ENCODE results near the gene CACNA2D3.

The CACNA2D3 gene

DNA sequence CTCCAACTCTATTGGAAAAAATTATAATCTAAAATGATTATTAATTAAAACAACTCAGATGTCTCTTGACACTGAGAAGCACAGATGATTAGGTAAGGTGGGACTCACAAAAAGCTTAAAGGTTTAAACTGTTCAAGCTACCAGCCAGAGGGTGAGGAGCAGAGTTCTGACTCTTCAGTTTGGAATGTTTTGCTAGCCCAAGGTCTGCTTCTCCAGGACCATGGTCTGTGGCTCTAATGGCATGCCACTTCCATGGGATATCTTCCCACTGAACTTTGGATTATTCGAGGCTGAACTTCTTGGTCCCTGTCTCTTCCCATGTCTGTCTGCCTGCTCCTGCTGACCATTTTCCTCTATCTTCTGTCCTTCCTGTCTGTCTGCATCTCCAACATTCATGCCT, 49.2 kb downstream of the CACNA2D3 start:
- no peak for DNase-seq (ENCODE audit: low spot score)

GRCh38 chr3:54171951-54172350, 49.6 kb downstream of the CACNA2D3 start:
- DNase-seq (ENCODE audit: low spot score), result no peak

DNA sequence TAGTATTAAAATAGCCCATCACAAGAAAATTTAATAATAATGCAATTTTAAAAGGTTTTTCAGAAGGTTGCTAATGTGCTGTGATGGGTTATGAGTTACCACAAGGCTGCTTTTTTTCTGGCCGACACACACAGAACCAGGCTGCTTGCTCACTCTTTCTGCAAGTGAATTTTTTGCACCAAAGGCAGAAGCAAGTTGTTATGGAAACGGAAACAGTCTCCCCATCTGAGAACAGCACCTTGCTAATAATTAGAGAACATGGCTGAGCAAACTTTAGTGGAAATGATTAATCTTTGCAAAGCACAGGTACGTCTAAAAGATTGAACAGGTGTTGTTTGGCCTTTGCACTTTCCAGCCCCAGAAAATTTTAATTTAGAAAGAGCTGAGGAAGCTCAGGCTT, 51.0 kb downstream of the CACNA2D3 start:
- no peak for DNase-seq (ENCODE audit: low spot score)

DNA sequence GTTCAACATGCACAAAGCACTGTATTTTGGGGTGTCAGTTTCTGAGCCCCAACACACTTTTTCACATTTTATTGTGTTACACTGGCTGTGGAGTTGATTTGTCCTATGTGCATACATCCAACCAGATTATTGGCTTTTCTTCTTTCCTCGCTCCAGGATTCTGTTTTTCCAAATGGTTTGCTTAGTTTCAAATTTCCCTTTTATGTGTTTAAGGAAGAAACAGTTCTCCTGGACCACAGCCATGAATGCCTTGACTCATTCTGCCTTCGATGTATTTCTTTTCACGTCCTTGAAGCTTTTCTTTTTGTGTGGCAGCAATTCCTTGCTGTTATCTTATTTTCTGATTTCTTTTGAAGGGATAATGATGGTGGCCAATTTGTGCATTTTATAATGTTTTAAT, 53.8 kb downstream of the CACNA2D3 start:
- DNase-seq (ENCODE audit: low spot score), result no peak

- no peak for DNase-seq (ENCODE audit: low spot score)
Measured at GRCh38 chr3:54177816-54178215, 55.5 kb downstream of the CACNA2D3 start.

DNA sequence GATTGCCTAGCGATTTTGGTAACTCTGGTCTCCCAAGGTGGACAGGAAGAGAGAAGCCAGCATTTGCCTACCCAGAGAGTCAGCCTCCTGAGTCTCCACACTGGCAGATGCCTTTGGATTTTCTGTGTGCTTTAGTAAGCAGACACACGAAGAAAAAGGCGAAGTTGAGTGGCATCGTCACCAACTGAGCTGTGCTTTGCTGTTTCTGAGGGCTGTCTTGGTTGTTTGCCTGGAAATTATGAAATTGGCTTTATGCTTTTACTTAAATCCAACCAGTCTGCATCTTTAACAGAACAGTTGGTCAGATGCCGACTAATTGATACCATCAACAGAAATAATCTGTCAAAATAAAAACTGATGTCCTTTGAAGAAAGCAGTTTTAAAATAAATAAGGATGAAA, 56.0 kb downstream of the CACNA2D3 start:
- no peak for DNase-seq (ENCODE audit: low spot score)

DNA sequence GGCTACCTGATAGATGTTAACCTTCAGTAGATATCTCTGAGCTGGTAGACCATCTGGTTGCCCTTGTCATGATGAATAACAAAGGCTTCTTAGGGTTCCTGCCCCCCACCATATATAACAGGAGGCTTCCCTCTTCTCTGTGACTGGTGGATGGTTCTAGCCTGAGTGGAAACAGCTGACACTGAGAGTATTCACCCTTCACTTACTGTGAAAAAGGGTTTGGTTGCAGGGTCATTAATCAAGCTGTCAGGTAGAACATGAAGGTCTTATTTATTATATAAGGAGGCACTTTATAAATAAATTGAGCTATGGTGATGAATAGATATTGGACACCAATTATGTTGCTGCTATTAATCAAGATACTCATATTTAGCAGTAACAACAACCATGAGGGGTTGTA, 58.6 kb downstream of the CACNA2D3 start:
- no peak for DNase-seq (ENCODE audit: low spot score)

DNA sequence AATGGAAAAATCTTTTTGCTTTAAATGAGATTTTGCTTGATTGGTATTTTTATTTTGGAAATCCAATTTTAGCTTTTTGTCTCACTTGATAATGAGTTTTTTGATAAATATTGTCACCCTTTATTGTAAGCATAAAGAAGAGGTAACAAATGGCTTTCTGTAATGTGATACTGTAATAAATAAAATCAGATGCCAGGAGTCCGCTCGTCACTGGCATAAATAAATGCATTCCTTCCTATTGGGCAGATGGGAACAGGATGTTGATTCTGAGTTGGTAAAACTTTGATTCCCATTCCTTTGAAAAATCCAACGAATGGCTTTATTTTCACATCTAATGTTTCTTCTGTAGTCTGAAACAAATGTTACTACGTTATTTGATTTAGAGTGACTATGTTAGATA, 59.9 kb downstream of the CACNA2D3 start:
- no peak for DNase-seq (ENCODE audit: low spot score)

DNA sequence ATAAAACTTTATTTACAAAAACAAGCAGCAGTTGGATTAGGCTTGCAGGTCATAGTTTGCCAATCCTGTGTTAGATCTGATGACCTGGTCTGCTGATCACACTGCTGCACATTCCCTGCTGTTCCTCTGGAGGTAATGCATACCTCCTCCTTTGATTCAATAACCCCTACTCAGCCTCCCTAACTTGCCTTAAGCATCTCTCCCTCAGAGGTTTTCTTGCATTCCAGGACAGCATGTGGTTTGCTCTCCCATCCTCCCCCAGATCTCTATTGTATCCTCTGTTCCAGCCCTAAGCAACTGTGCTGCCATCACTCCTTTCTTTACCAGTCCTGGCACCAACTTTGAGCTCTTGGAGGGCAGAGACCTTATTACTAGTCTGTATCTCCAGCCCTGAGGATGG, 63.4 kb downstream of the CACNA2D3 start:
- DNase-seq (ENCODE audit: low spot score), result no peak

DNA sequence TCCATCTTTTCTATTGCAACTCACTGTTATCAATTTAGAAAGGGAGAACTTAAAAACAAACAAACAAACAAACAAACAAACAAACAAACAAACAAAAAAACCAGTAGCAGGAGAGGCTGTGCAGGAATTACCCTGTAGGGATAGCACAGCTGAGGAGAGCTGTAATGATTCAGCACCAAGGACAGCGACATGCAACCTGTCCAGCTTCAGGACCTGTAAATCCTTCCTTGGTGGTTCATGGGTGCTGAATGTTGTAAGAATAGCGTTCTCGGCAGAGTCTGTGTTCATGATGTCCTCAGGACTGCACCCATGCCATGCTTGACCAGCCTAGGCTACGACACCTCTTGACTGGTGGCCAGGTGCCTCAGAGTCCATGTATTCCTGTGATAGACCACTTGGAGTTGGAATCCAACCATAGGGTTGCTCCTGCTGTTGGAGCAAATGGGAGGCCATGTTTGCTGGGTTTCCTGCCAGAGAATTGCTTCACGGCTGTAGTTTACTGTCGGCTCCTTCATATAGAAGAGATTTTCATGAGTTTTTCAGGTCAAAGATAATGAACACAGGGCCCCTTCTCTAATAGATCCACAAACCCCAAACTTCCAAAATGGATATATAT, 65.9 kb downstream of the CACNA2D3 start:
- DNase-seq (ENCODE audit: low spot score), result peak; percentile 33

DNA sequence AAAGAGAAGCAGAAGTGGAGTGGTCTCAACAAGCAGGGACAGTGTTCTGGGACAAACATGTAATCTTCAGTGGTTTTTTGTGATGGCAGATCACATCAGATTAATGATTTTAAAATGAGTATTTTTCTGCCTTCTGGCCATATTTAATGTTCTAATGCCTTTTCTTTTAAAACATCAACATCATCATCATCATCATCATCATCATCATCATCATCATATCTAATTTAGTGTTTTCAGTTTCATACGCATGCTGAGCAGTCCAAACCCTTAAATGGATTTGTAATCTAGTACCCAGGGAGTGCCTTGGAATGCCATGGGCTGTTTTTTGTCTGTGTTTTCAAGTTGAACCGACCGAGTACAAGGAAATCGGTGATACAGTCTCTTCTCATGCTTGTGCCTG, 68.9 kb downstream of the CACNA2D3 start:
- DNase-seq (ENCODE audit: low spot score), result no peak

DNA sequence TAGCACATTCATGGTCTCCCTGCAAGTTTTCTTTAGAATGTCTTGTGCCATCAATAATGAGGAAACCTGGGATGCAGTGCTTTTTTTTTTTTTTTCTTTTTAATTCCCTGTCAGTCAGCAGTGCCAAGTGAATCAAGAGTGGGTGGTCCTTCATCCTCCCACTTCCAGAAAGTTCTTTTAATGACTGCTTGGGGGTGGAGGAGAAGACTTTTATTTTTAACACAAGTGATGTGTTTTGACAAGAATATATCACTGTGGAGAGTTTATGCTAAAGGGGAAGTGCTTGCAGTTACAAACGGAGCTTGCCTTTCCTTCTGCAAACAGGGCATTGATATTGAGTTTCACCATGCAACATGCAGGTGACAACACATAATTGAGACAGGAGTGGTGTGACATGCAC, 69.7 kb downstream of the CACNA2D3 start:
- DNase-seq (ENCODE audit: low spot score), result no peak

GRCh38 chr3:54193093-54193492, 70.7 kb downstream of the CACNA2D3 start:
- DNase-seq (ENCODE audit: low spot score), result no peak

DNA sequence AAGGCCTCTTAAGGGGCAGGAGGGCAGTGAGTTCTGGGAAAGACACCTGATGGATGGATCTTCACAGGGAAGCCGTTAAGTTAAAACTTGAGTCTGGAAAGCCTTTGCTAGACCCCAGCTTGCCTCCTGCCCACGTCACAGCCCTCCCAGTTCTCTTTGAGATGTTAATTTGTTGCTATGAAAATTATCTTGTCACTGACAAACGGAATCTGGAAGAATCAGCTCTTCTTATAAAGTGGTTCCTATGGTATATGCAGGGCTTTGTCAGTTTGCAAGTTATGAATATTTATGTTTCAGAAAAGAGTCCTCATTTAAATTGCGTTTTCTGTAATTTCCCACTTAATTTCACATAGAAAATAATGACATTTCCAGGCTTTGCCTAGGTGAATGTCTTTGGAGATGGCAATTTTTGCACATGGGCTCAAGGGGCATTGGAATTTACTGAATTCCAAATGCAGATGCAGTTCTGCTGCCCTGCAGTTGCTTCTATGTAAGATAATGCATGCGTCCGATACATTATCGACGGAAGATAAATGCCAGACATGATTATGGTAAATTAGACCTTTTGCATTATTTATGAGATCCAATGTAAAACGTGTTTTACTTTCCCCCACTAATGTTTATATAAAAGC, 74.1 kb downstream of the CACNA2D3 start:
- DNase-seq (ENCODE audit: low spot score), result no peak

DNA sequence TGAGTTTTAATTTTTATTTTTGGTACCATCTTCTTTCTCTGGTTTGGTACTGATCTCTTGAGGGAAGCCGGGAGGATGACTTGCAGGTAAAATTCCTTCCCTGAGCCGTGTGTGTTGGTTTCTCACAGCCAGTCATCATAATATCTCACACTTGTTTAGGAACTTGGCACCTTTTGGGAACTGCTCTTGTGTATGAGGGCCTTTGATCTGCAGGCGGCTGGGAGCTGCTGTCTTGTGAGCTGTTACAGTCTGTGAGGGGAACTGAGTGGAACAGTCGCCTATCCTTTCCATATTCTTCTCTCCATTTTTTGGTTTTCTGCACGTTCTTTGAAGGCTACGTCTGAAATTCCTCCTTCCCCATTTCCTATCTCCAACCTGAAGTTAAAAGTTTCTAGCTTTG, 75.2 kb downstream of the CACNA2D3 start:
- no peak for DNase-seq (ENCODE audit: low spot score)

- DNase-seq (ENCODE audit: low spot score), result no peak
Measured at GRCh38 chr3:54198556-54198955, 76.2 kb downstream of the CACNA2D3 start.

- no peak for DNase-seq (ENCODE audit: low spot score)
Measured at GRCh38 chr3:54202054-54202453, 79.7 kb downstream of the CACNA2D3 start.

- DNase-seq (ENCODE audit: low spot score), result no peak
Measured at GRCh38 chr3:54202651-54203248, 80.4 kb downstream of the CACNA2D3 start.

- DNase-seq (ENCODE audit: low spot score), result no peak
Measured at GRCh38 chr3:54206874-54207273, 84.5 kb downstream of the CACNA2D3 start.

DNA sequence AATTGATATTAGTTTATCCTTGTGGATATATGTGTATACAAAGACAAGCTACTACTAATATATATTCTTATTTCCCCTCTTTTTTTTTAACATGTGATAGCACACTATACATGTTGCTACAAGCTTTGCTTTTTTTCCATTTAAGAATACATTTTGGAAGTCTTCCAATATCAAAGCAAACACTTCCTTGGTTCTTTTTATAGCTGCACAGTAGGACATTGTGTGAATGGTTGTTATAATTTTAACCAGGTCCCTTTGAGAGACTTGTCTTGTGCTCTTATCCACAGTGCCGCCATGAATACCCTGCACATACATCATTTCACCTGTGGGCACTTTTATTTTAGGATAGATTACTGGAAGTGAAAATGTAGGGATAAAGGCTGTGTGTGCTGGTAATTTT, 88.7 kb downstream of the CACNA2D3 start:
- DNase-seq (ENCODE audit: low spot score), result no peak

- no peak for DNase-seq (ENCODE audit: low spot score)
Measured at GRCh38 chr3:54212723-54213122, 90.4 kb downstream of the CACNA2D3 start.

- DNase-seq (ENCODE audit: low spot score), result no peak
Measured at GRCh38 chr3:54213907-54214306, 91.6 kb downstream of the CACNA2D3 start.

DNA sequence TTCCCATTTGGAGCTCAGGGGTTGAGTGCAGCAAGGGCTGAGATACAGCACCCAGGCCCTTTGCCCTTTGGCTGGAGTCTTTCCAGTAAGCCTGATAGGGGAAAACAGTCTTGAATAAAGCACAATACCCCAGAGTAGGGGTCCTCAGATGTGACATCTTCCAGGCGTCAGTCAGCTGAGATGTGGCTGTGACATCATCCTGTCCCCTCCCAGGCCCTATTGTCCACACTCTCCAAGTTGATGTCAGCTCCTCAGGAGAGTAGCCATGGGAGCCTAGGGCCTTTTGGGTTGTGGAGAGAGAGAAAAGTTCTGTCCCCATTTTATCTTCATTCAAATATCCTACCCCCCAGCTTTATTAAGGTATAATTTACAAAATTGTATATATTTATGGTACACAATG, 92.5 kb downstream of the CACNA2D3 start:
- DNase-seq (ENCODE audit: low spot score), result no peak

GRCh38 chr3:54215521-54215920, 93.2 kb downstream of the CACNA2D3 start:
- DNase-seq (ENCODE audit: low spot score), result no peak
